Fibroblast of mammary gland (primary cell): ENCODE data around the gene SSC4D.

Experiments used
- DNase-seq: peaks from one replicate; pipeline ENCODE4 v3.0.0-alpha.2; 2010; ENCODE audit warnings: low read depth
- H3K4me3 ChIP-seq: 2 replicates; pipeline ENCODE4 v1.5.1; 2011; ENCODE audit warnings: low read depth, mild to moderate bottlenecking, low read length, moderate library complexity; ENCODE audit not compliant: control insufficient read depth
- CTCF ChIP-seq: conservative IDR thresholded peaks from 2 replicates; pipeline ENCODE4 v1.5.1; 2011; ENCODE audit warnings: low read depth, low read length, inconsistent platforms; ENCODE audit not compliant: control insufficient read depth, insufficient read depth

Gene SSC4D

GRCh38 chr7:76386691-76387260 is 22.7 kb downstream of the SSC4D start:
- H3K4me3 ChIP-seq: no peak overlapping the region
- no peak for TF ChIP-seq CTCF
- peak; percentile 81 for DNase-seq

GRCh38 chr7:76383089-76383944 is 26.2 kb downstream of the SSC4D start:
- peak; percentile 38 for DNase-seq
- H3K4me3 ChIP-seq: no peak overlapping the region
- TF ChIP-seq CTCF: no peak

GRCh38 chr7:76381814-76382213 is 27.7 kb downstream of the SSC4D start:
- H3K4me3 ChIP-seq: no peak overlapping the region
- TF ChIP-seq CTCF: peak; percentile 24
- DNase-seq: no peak

GRCh38 chr7:76380623-76380966 is 28.9 kb downstream of the SSC4D start:
- no peak for DNase-seq
- no peak for TF ChIP-seq CTCF
- no peak overlapping the region for H3K4me3 ChIP-seq

- no peak for TF ChIP-seq CTCF
- no peak overlapping the region for H3K4me3 ChIP-seq
- no peak for DNase-seq
Measured at GRCh38 chr7:76377186-76377918, 32.1 kb downstream of the SSC4D start.

GRCh38 chr7:76375251-76375650 is 34.2 kb downstream of the SSC4D start:
- H3K4me3 ChIP-seq: no peak overlapping the region
- DNase-seq: no peak
- TF ChIP-seq CTCF: no peak
